Muscle layer of colon (tissue), 2 donors: Measurements from ENCODE around the gene PLD5.
"Not testable (repeated sequence)": the region's sequence is repeated elsewhere in the genome, so short reads cannot be mapped to it uniquely, and the experiment has no call there.

ENCODE experiments used
- H3K27ac ChIP-seq: one replicate; pipeline ENCODE4 v1.7.0; 2013; ENCODE audit warnings: low read depth, mild to moderate bottlenecking, low read length, moderate library complexity
- H3K27me3 ChIP-seq, 2 donors: one replicate each; pipeline ENCODE4 v1.7.0; 2013; ENCODE audit warnings: low read length in 2 of 2, mild to moderate bottlenecking in 2 of 2; ENCODE audit not compliant: insufficient read depth in 2 of 2, control insufficient read depth in 1 of 2
- H3K36me3 ChIP-seq: one replicate; pipeline ENCODE4 v1.7.0; 2013; ENCODE audit warnings: mild to moderate bottlenecking, low read length; ENCODE audit not compliant: insufficient read depth
- H3K4me1 ChIP-seq: one replicate; pipeline ENCODE4 v1.7.0; 2013; ENCODE audit warnings: mild to moderate bottlenecking, low read length; ENCODE audit not compliant: insufficient read depth
- H3K4me3 ChIP-seq, 2 donors: one replicate each; pipeline ENCODE4 v1.7.0; 2013; ENCODE audit warnings: low read length in 2 of 2, low read depth in 1 of 2, mild to moderate bottlenecking in 1 of 2, moderate library complexity in 1 of 2
- H3K9ac ChIP-seq: one replicate; pipeline ENCODE4 v1.7.0; 2013; ENCODE audit warnings: low read length
- H3K9me3 ChIP-seq: one replicate; pipeline ENCODE4 v1.7.0; 2013; ENCODE audit warnings: mild to moderate bottlenecking, low read length
- donor health status: abdominal sarcoma.
- donor health status: Adenocarcinoma of cecum.

Gene PLD5

GRCh38 chr1:242267004-242267403 is 257.5 kb downstream of the PLD5 start:
- H3K4me3 ChIP-seq, H3K36me3 ChIP-seq, H3K9ac ChIP-seq, H3K4me1 ChIP-seq, H3K27ac ChIP-seq, H3K9me3 ChIP-seq, H3K27me3 ChIP-seq: not testable (repeated sequence)

GRCh38 chr1:242264419-242264818 is 260.1 kb downstream of the PLD5 start:
- H3K9ac ChIP-seq, H3K4me1 ChIP-seq, H3K36me3 ChIP-seq, H3K4me3 ChIP-seq, H3K9me3 ChIP-seq, H3K27ac ChIP-seq, H3K27me3 ChIP-seq: not testable (repeated sequence)

GRCh38 chr1:242245255-242245654 is 279.2 kb downstream of the PLD5 start:
- Histone ChIP-seq H3K36me3 (no peaks in the 10 kb centered on the region), H3K9ac (no peak overlapping the region), H3K27me3 (no peaks in the 10 kb centered on the region), H3K4me3 (no peak overlapping the region), H3K27ac (no peak overlapping the region), H3K4me1 (no peaks in the 10 kb centered on the region), H3K9me3 (no peaks in the 10 kb centered on the region)

GRCh38 chr1:242243472-242243871 is 281.0 kb downstream of the PLD5 start:
- H3K27me3 ChIP-seq = no peaks in the 10 kb centered on the region
- H3K27ac ChIP-seq = no peak overlapping the region
- H3K36me3 ChIP-seq = no peaks in the 10 kb centered on the region
- H3K4me3 ChIP-seq = no peak overlapping the region
- H3K9me3 ChIP-seq = no peaks in the 10 kb centered on the region
- no peaks in the 10 kb centered on the region for H3K4me1 ChIP-seq
- no peak overlapping the region for H3K9ac ChIP-seq

- Histone ChIP-seq H3K9ac (no peak overlapping the region), H3K27me3 (no peaks in the 10 kb centered on the region), H3K36me3 (no peaks in the 10 kb centered on the region), H3K4me3 (no peak overlapping the region), H3K27ac (no peak overlapping the region), H3K9me3 (no peaks in the 10 kb centered on the region), H3K4me1 (no peaks in the 10 kb centered on the region)
Observed at GRCh38 chr1:242242983-242243382, 281.5 kb downstream of the PLD5 start.

- Histone ChIP-seq H3K4me3 (no peak overlapping the region), H3K4me1 (no peaks in the 10 kb centered on the region), H3K36me3 (no peaks in the 10 kb centered on the region), H3K27me3 (no peaks in the 10 kb centered on the region), H3K27ac (no peak overlapping the region), H3K9ac (no peak overlapping the region), H3K9me3 (no peaks in the 10 kb centered on the region)
Observed at GRCh38 chr1:242241936-242242335, 282.6 kb downstream of the PLD5 start.

- no peak overlapping the region for H3K9ac ChIP-seq
- no peak overlapping the region for H3K27ac ChIP-seq
- no peaks in the 10 kb centered on the region for H3K36me3 ChIP-seq
- H3K4me1 ChIP-seq = no peaks in the 10 kb centered on the region
- H3K4me3 ChIP-seq = no peak overlapping the region
- no peaks in the 10 kb centered on the region for H3K9me3 ChIP-seq
- no peaks in the 10 kb centered on the region for H3K27me3 ChIP-seq
Observed at GRCh38 chr1:242240691-242241090, 283.8 kb downstream of the PLD5 start.

- H3K27me3 ChIP-seq = no peaks in the 10 kb centered on the region
- H3K4me1 ChIP-seq = no peaks in the 10 kb centered on the region
- H3K36me3 ChIP-seq = no peaks in the 10 kb centered on the region
- H3K9me3 ChIP-seq = no peaks in the 10 kb centered on the region
- H3K4me3 ChIP-seq = no peak overlapping the region
- H3K9ac ChIP-seq = no peak overlapping the region
- H3K27ac ChIP-seq = no peak overlapping the region
Observed at GRCh38 chr1:242240077-242240476, 284.4 kb downstream of the PLD5 start.

GRCh38 chr1:242239398-242239797 is 285.1 kb downstream of the PLD5 start:
- Histone ChIP-seq H3K4me3 (no peak overlapping the region), H3K27me3 (no peaks in the 10 kb centered on the region), H3K27ac (no peak overlapping the region), H3K9me3 (no peaks in the 10 kb centered on the region), H3K9ac (no peak overlapping the region), H3K36me3 (no peaks in the 10 kb centered on the region), H3K4me1 (no peaks in the 10 kb centered on the region)

GRCh38 chr1:242237051-242237450 is 287.4 kb downstream of the PLD5 start:
- Histone ChIP-seq H3K27ac (no peak overlapping the region), H3K4me1 (no peaks in the 10 kb centered on the region), H3K36me3 (no peaks in the 10 kb centered on the region), H3K4me3 (no peak overlapping the region), H3K9me3 (no peaks in the 10 kb centered on the region), H3K27me3 (no peaks in the 10 kb centered on the region), H3K9ac (no peak overlapping the region)

- H3K27ac ChIP-seq = no peak overlapping the region
- no peaks in the 10 kb centered on the region for H3K4me1 ChIP-seq
- no peak overlapping the region for H3K4me3 ChIP-seq
- H3K27me3 ChIP-seq = no peaks in the 10 kb centered on the region
- no peak overlapping the region for H3K9ac ChIP-seq
- H3K9me3 ChIP-seq = no peaks in the 10 kb centered on the region
- no peaks in the 10 kb centered on the region for H3K36me3 ChIP-seq
Observed at GRCh38 chr1:242228991-242229390, 295.5 kb downstream of the PLD5 start.

- no peaks in the 10 kb centered on the region for H3K9me3 ChIP-seq
- H3K4me1 ChIP-seq = no peaks in the 10 kb centered on the region
- no peaks in the 10 kb centered on the region for H3K36me3 ChIP-seq
- H3K27ac ChIP-seq = no peak overlapping the region
- H3K27me3 ChIP-seq = no peaks in the 10 kb centered on the region
- no peak overlapping the region for H3K9ac ChIP-seq
- H3K4me3 ChIP-seq = no peak overlapping the region
Observed at GRCh38 chr1:242225767-242226573, 298.5 kb downstream of the PLD5 start.
